Chondrocyte (in vitro differentiated cells): ENCODE measurements around the gene GSTM3. TPM values are rescaled to one million over a fixed set of nuclear protein-coding genes. Genes with fewer than 3 reads are reported as not detected.

Source experiments
- DNase-seq: peaks from one replicate; pipeline ENCODE4 v3.0.0; 2021; ENCODE audit warnings: mixed read lengths, low spot score
- H3K27ac Mint-ChIP-seq: one replicate; pipeline ENCODE4 v1.8.0; 2021; ENCODE audit warnings: mild to moderate bottlenecking, moderate library complexity, mixed read lengths; ENCODE audit not compliant: unreplicated experiment
- H3K27me3 Mint-ChIP-seq: 2 replicates; pipeline ENCODE4 v1.8.0; 2021; ENCODE audit warnings: low read depth, mixed read lengths
- H3K36me3 Mint-ChIP-seq: 2 replicates; pipeline ENCODE4 v1.8.0; 2021; ENCODE audit warnings: low read depth, mixed read lengths
- H3K4me1 Mint-ChIP-seq: 2 replicates; pipeline ENCODE4 v1.8.0; 2021; ENCODE audit warnings: low read depth, mild to moderate bottlenecking, mixed read lengths
- H3K4me3 Mint-ChIP-seq: one replicate; pipeline ENCODE4 v1.8.0; 2021; ENCODE audit warnings: mild to moderate bottlenecking, moderate library complexity, mixed read lengths; ENCODE audit not compliant: unreplicated experiment
- H3K9me3 Mint-ChIP-seq: 2 replicates; pipeline ENCODE4 v1.8.0; 2021; ENCODE audit warnings: low read depth, mixed read lengths
- total RNA-seq: library from RNA; stranded (reverse); gene quantifications from 3 replicates; pipeline ENCODE4 v1.2.1, GENCODE V29; 2021
- TF ChIP-seq, protein P1 (sequence below): fragments of 200-600 bp; sonication (generic); IDR thresholded peaks from 2 replicates; pipeline ENCODE4 v1.5.0; 2021; ENCODE audit warnings: antibody characterized with exemption, mild to moderate bottlenecking, moderate library complexity

The GSTM3 gene
- total RNA-seq, 1 donor from 2014 or later = 63.8 TPM

GRCh38 chr1:109784551-109785252 is 43.9 kb upstream of the GSTM3 start:
- TF ChIP-seq, protein P1, sequence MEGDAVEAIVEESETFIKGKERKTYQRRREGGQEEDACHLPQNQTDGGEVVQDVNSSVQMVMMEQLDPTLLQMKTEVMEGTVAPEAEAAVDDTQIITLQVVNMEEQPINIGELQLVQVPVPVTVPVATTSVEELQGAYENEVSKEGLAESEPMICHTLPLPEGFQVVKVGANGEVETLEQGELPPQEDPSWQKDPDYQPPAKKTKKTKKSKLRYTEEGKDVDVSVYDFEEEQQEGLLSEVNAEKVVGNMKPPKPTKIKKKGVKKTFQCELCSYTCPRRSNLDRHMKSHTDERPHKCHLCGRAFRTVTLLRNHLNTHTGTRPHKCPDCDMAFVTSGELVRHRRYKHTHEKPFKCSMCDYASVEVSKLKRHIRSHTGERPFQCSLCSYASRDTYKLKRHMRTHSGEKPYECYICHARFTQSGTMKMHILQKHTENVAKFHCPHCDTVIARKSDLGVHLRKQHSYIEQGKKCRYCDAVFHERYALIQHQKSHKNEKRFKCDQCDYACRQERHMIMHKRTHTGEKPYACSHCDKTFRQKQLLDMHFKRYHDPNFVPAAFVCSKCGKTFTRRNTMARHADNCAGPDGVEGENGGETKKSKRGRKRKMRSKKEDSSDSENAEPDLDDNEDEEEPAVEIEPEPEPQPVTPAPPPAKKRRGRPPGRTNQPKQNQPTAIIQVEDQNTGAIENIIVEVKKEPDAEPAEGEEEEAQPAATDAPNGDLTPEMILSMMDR = no peak
- no peaks in the 10 kb centered on the region for H3K27me3 Mint-ChIP-seq
- H3K27ac Mint-ChIP-seq = no peak overlapping the region
- peak; percentile 76 for DNase-seq
- H3K36me3 Mint-ChIP-seq = no peaks in the 10 kb centered on the region
- peaks cover 54% of the 10 kb centered on the region for H3K4me1 Mint-ChIP-seq
- H3K4me3 Mint-ChIP-seq = no peak overlapping the region
- H3K9me3 Mint-ChIP-seq = peaks cover 5% of the 10 kb centered on the region

DNA sequence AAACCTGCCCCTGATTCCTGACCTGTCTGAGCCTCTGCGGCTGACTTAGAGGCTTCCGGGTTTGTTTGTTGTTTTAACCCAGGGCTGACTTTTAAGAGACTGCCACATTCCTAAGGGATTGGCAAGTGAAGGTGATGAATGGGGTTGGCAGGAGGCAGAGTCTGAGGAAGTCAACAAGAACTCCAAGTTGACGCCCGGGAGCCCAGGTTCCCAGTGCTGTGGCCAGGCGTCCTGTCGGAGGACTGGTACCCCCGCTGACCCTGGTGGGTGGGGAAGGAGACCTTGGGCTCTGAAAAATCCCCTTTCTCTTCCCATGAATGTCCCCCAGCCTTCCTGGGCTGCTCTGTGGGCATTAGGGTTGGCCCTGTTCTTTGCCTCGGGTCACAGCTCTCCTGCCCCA is 42.6 kb upstream of the GSTM3 start:
- H3K27ac Mint-ChIP-seq = peak overlapping the region; percentile 17
- peaks cover 5% of the 10 kb centered on the region for H3K9me3 Mint-ChIP-seq
- peaks cover 49% of the 10 kb centered on the region for H3K4me1 Mint-ChIP-seq
- DNase-seq = peak; percentile 77
- TF ChIP-seq, protein P1 = no peak
- no peaks in the 10 kb centered on the region for H3K36me3 Mint-ChIP-seq
- no peaks in the 10 kb centered on the region for H3K27me3 Mint-ChIP-seq
- no peak overlapping the region for H3K4me3 Mint-ChIP-seq

DNA sequence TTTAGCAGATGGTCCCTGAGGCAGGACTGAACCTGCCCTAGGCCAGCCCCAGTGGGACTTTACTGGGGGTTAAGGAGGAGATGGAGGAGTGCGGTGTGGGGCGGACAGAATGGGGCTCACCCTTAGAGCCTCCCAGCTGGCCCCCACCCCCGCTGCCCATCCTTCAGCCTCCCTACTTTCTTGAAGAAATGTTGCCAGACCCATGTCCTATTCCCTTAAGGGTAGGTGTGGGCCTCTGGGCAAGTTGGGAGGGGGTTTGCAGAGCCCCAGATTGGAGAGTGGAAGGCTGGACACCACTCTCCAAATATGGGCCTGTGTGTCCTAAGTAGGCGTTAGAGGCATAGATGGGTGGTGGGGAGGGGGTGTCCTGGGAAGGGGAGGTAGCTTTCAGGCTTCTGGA is 42.1 kb upstream of the GSTM3 start:
- Mint-ChIP-seq H3K27me3 (no peaks in the 10 kb centered on the region), H3K9me3 (peaks cover 5% of the 10 kb centered on the region), H3K36me3 (no peaks in the 10 kb centered on the region), H3K4me1 (peaks cover 44% of the 10 kb centered on the region), H3K27ac (no peak overlapping the region), H3K4me3 (no peak overlapping the region)
- DNase-seq = peak; percentile 62
- TF ChIP-seq, protein P1 = no peak

DNA sequence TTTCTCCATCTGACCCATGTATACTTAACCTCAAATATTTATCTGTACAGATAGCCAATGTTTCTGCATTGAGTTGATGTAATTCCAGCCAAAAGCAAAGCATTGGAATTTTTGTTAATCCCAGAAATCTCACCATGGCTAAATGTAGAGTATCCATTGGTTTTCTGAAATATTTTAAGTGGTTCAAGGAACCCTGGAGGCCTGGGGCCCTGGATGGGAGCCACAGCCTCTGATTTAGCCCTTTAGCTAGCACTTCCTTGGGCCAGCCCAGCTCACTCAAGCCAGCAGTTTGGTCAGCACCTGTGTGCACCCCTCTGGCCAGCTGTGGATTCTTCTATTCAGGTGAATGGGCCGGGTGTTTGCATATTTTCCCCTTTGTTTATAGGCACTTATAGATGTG is 41.7 kb upstream of the GSTM3 start:
- no peak overlapping the region for H3K4me3 Mint-ChIP-seq
- H3K36me3 Mint-ChIP-seq = no peaks in the 10 kb centered on the region
- H3K4me1 Mint-ChIP-seq = peaks cover 44% of the 10 kb centered on the region
- H3K27me3 Mint-ChIP-seq = no peaks in the 10 kb centered on the region
- peak; percentile 30 for DNase-seq
- TF ChIP-seq, protein P1 = no peak
- peak overlapping the region; percentile 0 for H3K27ac Mint-ChIP-seq
- H3K9me3 Mint-ChIP-seq = peaks cover 5% of the 10 kb centered on the region

DNA sequence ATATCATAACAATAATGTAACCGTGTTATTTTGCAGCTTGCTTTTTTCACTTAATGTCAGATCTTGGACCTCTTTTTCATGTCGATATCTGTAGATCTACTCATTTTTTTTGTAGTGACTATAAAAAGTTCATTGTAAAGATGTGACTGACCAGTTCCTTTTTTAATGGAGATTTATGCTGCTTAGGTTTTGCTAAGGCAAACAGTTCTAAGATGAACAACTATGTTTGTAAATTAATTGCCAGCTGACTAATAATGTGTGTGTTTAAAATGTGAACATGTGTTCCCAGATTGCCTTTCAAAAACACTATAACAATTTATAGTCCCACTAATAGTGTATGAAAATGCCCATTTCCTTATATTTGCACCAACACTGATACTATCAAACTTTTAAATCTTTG is 41.0 kb upstream of the GSTM3 start:
- no peak overlapping the region for H3K4me3 Mint-ChIP-seq
- DNase-seq = no peak
- no peaks in the 10 kb centered on the region for H3K27me3 Mint-ChIP-seq
- H3K4me1 Mint-ChIP-seq = peaks cover 38% of the 10 kb centered on the region
- H3K9me3 Mint-ChIP-seq = peaks cover 5% of the 10 kb centered on the region
- TF ChIP-seq, protein P1 = no peak
- no peak overlapping the region for H3K27ac Mint-ChIP-seq
- H3K36me3 Mint-ChIP-seq = no peaks in the 10 kb centered on the region
